ENCODE results near the gene IL31RA. TPM values are rescaled to one million over a fixed set of nuclear protein-coding genes. Genes with fewer than 3 reads are reported as not detected.

IL31RA gene
- total RNA-seq, 4 donors from 2014 or later: not detected

DNA sequence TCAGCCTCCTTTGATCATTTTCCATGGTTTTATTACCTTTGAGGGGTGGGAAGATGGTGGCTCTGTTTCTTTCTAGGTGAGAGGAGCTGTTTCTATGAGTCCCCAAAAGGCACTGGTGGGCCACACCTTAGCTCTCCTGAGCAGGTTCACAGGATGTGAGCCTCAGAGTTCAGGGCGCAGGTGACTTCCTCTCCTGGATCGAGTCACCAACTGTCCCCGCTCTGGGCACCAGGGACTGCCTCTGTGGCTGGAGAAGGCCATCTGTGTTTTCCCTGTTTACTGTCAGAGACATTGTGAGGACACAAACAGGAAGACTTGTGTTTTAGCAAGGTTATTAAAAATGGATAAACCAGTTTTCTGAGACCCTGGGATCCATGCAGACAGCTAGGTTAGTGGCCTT is 68.5 kb downstream of the IL31RA start:
- intact Hi-C loops (cut with DNase I; ENCODE audit: low total_unique reads): loop anchor here (1.0 kb wide), 1 partner anchor 25 kb away; no protein-coding TSS in a partner anchor
- in situ Hi-C loops (cut with MboI; ENCODE audit: low pct_ligation_motif_present in 1 of 4, low pct_unique_long_range_greater_than_20kb in 1 of 4, low sequenced_read_pairs in 3 of 4): no loop called here
- no peak for DNase-seq
- WGBS, 2 donors (ENCODE audit: low coverage in 1 of 2): 58 to 83% methylated on average over 3 of the region's 3 CpGs
- Histone ChIP-seq H3K27ac (no peak overlapping the region), H3K27me3 (no peaks in the 10 kb centered on the region), H3K9me3 (no peaks in the 10 kb centered on the region), H3K4me1 (peaks cover 0 to 6% (median 0%) of the 10 kb centered on the region in 4 donors), H3K4me3 (no peak overlapping the region), H3K36me3 (no peaks in the 10 kb centered on the region)
- TF ChIP-seq, protein P1, sequence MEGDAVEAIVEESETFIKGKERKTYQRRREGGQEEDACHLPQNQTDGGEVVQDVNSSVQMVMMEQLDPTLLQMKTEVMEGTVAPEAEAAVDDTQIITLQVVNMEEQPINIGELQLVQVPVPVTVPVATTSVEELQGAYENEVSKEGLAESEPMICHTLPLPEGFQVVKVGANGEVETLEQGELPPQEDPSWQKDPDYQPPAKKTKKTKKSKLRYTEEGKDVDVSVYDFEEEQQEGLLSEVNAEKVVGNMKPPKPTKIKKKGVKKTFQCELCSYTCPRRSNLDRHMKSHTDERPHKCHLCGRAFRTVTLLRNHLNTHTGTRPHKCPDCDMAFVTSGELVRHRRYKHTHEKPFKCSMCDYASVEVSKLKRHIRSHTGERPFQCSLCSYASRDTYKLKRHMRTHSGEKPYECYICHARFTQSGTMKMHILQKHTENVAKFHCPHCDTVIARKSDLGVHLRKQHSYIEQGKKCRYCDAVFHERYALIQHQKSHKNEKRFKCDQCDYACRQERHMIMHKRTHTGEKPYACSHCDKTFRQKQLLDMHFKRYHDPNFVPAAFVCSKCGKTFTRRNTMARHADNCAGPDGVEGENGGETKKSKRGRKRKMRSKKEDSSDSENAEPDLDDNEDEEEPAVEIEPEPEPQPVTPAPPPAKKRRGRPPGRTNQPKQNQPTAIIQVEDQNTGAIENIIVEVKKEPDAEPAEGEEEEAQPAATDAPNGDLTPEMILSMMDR (IDR thresholded peaks at IDR 0.05): no peak

DNA sequence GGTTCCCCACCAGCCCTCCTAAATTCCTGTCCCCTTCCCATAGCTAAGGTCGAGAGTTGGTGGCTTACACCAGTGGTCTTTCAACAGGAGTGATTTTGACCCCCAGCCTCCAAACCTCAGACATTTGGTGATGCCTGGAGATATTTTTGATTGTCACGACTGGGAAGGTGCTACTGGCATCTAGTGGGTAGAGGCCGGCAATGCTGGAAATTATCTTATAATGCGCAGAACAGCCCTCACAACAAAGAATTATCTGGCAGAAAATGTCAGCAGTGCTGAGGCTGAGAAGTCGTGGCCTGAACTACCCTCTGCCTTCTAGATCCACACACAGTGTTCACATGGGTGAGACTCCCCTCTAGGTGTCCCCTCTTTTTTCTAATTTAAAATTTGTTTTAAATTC is 69.6 kb downstream of the IL31RA start:
- 68 to 80% methylated on average over 3 to 5 of the region's 5 CpGs for WGBS, 2 donors (ENCODE audit: low coverage in 1 of 2)
- no peak overlapping the region for H3K4me3 ChIP-seq
- H3K4me1 ChIP-seq: peaks cover 0 to 6% (median 0%) of the 10 kb centered on the region in 4 donors
- DNase-seq: no peak
- no peak overlapping the region for H3K27ac ChIP-seq
- H3K9me3 ChIP-seq: no peaks in the 10 kb centered on the region
- TF ChIP-seq, protein P1 (IDR thresholded peaks at IDR 0.05): no peak
- TF ChIP-seq EP300 (IDR thresholded peaks at IDR 0.05; ENCODE audit: low read depth) (no peak), POLR2AphosphoS5 (IDR thresholded peaks at IDR 0.05) (no peak), POLR2A (IDR thresholded peaks at IDR 0.05) (no peak)
- intact Hi-C loops (cut with DNase I; ENCODE audit: low total_unique reads): no loop called here
- no peaks in the 10 kb centered on the region for H3K27me3 ChIP-seq
- H3K36me3 ChIP-seq: no peaks in the 10 kb centered on the region
- in situ Hi-C loops (cut with MboI; ENCODE audit: low pct_ligation_motif_present in 1 of 4, low pct_unique_long_range_greater_than_20kb in 1 of 4, low sequenced_read_pairs in 3 of 4): no loop called here

DNA sequence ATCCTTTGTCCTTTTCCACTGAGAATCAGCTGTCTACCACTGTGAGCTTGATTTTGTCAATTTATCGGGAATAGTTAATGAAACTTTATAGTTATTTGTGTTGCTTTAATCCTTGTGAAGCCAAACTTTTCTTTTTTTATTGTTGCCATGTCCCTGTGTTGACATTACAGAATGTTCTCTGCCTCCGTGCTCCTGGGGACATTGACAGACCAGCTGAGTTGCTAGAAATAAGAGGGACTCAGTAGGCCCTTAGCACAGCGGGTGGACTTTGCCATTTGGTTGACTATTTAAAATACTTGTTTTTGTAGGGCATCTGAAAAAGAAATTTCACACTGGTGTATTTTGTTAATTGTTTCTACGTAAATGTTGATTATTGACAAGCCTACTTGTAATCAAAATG is 70.5 kb downstream of the IL31RA start:
- in situ Hi-C loops (cut with MboI; ENCODE audit: low pct_ligation_motif_present in 1 of 4, low pct_unique_long_range_greater_than_20kb in 1 of 4, low sequenced_read_pairs in 3 of 4) (no loop called here), intact Hi-C loops (cut with DNase I; ENCODE audit: low total_unique reads) (no loop called here)
- H3K27ac ChIP-seq: no peak overlapping the region
- 91 to 93% methylated on average over 3 to 4 of the region's 4 CpGs for WGBS, 2 donors (ENCODE audit: low coverage in 1 of 2)
- H3K36me3 ChIP-seq: no peaks in the 10 kb centered on the region
- DNase-seq: no peak
- no peaks in the 10 kb centered on the region for H3K9me3 ChIP-seq
- no peaks in the 10 kb centered on the region for H3K27me3 ChIP-seq
- no peak for TF ChIP-seq POLR2A (IDR thresholded peaks at IDR 0.05)
- no peak overlapping the region for H3K4me3 ChIP-seq
- H3K4me1 ChIP-seq: peaks cover 0 to 6% (median 0%) of the 10 kb centered on the region in 4 donors

DNA sequence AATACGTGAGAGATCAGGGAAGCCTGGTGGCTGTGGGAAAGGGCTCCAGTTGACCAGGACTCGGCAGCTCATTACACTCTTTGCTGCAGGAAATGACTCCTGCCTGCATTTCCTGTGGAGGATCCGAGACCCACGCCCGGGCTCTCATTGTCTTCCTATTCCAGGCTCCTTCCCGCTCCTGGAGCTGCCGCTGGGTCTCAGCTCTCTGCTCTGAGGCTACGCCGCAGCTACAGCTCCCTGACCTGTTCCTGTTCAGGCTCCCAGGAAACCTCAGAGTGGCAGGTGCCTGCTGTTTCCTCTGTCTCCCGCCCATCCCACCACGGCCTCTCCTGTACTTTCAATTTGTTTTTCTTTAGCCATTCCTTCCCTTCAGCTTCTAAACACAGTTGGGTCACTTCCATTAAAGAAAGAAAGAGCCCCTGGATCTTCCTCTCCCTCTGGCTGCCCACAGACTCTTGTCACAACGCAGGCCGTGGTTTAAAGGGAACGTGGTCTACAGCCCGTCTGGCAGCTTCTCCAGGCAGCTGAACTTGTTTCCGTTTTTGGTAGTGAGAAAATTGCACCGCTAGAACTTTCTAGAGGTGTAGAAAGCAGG is 72.1 kb downstream of the IL31RA start:
- Histone ChIP-seq H3K4me3 (peak overlapping the region in 3 of 4 donors; percentile 18 to 49 (median 19)), H3K9me3 (no peaks in the 10 kb centered on the region), H3K36me3 (no peaks in the 10 kb centered on the region), H3K27ac (no peak overlapping the region), H3K4me1 (peaks cover 0 to 6% (median 0%) of the 10 kb centered on the region in 4 donors), H3K27me3 (no peaks in the 10 kb centered on the region)
- no peak for DNase-seq
- in situ Hi-C loops (cut with MboI; ENCODE audit: low pct_ligation_motif_present in 1 of 4, low pct_unique_long_range_greater_than_20kb in 1 of 4, low sequenced_read_pairs in 3 of 4) (no loop called here), intact Hi-C loops (cut with DNase I; ENCODE audit: low total_unique reads) (no loop called here)
- 44 to 48% methylated on average over 8 to 17 of the region's 17 CpGs for WGBS, 2 donors (ENCODE audit: low coverage in 1 of 2)
- TF ChIP-seq POLR2A (IDR thresholded peaks at IDR 0.05) (no peak), POLR2AphosphoS5 (IDR thresholded peaks at IDR 0.05) (no peak), EP300 (IDR thresholded peaks at IDR 0.05; ENCODE audit: low read depth) (no peak)
- TF ChIP-seq, protein P1 (IDR thresholded peaks at IDR 0.05): no peak

All from transverse colon (tissue), 4 donors.